Measurements from ENCODE around the gene ZNF678.
"Not testable (repeated sequence)": the region's sequence is repeated elsewhere in the genome, so short reads cannot be mapped to it uniquely, and the experiment has no call there.

GRCh38 chr1:227701631-227702030 is 138.3 kb downstream of the ZNF678 start:
- not testable (repeated sequence) for TF ChIP-seq MYC (IDR thresholded peaks at IDR 0.05; ENCODE audit: borderline replicate concordance, low read length); CHD2 (IDR thresholded peaks at IDR 0.05; ENCODE audit: low read length, partially characterized antibody); POLR2A (IDR thresholded peaks at IDR 0.05; ENCODE audit: low read length); BHLHE40 (IDR thresholded peaks at IDR 0.05; ENCODE audit: low read depth, low read length); CEBPB (IDR thresholded peaks at IDR 0.05); RFX5 (IDR thresholded peaks at IDR 0.05); HES2 (IDR thresholded peaks at IDR 0.05); REST (IDR thresholded peaks at IDR 0.05); CBX8 (IDR thresholded peaks at IDR 0.05)
- TF ChIP-seq, protein P1, sequence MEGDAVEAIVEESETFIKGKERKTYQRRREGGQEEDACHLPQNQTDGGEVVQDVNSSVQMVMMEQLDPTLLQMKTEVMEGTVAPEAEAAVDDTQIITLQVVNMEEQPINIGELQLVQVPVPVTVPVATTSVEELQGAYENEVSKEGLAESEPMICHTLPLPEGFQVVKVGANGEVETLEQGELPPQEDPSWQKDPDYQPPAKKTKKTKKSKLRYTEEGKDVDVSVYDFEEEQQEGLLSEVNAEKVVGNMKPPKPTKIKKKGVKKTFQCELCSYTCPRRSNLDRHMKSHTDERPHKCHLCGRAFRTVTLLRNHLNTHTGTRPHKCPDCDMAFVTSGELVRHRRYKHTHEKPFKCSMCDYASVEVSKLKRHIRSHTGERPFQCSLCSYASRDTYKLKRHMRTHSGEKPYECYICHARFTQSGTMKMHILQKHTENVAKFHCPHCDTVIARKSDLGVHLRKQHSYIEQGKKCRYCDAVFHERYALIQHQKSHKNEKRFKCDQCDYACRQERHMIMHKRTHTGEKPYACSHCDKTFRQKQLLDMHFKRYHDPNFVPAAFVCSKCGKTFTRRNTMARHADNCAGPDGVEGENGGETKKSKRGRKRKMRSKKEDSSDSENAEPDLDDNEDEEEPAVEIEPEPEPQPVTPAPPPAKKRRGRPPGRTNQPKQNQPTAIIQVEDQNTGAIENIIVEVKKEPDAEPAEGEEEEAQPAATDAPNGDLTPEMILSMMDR (IDR thresholded peaks at IDR 0.05) = not testable (repeated sequence)
